IMR-90 (cell line): Measurements from ENCODE around the gene APEX1. TPM values are rescaled to one million over a fixed set of nuclear protein-coding genes. Genes with fewer than 3 reads are reported as not detected.

Source experiments
- ATAC-seq: fragments of 200-7000 bp; cut with Tn5 transposase; 2 replicates; pipeline ENCODE4 v1.9.1; 2020; ENCODE audit warnings: low read depth, mild to moderate bottlenecking, moderate library complexity
- BruUV-seq: library from RNA; stranded (reverse); fragments of 400-500 nt; replicated peaks from 2 replicates; lab custom pipeline; 2021; lab: Mats Ljungman, UMichigan
- CTCF ChIA-PET: fragments of 300-600 bp; formaldehyde crosslinking; extraction: SDS; loops from one replicate; lab custom pipeline; 2021; ENCODE audit warnings: antibody characterized with exemption; lab: Yijun Ruan, JAX
- POLR2A ChIA-PET: fragments of 300-600 bp; sonication (Branson Sonifier 250); formaldehyde crosslinking; loops from one replicate; lab custom pipeline; 2022; ENCODE audit warnings: antibody characterized with exemption; ENCODE audit not compliant: unreplicated experiment; lab: Charles Lee
- DNase-seq: peaks from one replicate; pipeline ENCODE4 v3.0.0; 2013
- H2AFZ ChIP-seq: replicated peaks from 2 replicates; pipeline ENCODE3; 2013; ENCODE audit warnings: low read length, mild to moderate bottlenecking; ENCODE audit not compliant: poor library complexity
- H2AK5ac ChIP-seq: 2 replicates; pipeline ENCODE4 v1.6.1; 2013; ENCODE audit warnings: low read depth, low read length, inconsistent platforms
- H2AK9ac ChIP-seq: replicated peaks from 2 replicates; pipeline ENCODE3; 2013; ENCODE audit warnings: mild to moderate bottlenecking, low read depth, low read length, moderate library complexity; ENCODE audit not compliant: poor library complexity
- H2BK120ac ChIP-seq: 2 replicates; pipeline ENCODE4 v1.6.1; 2013; ENCODE audit warnings: low read depth, low read length, inconsistent platforms
- H2BK15ac ChIP-seq: 3 replicates; pipeline ENCODE4 v1.6.1; 2013; ENCODE audit warnings: low read depth, low read length, inconsistent platforms
- H2BK20ac ChIP-seq: 2 replicates; pipeline ENCODE4 v1.6.1; 2013; ENCODE audit warnings: low read depth, mild to moderate bottlenecking, inconsistent platforms, low read length, moderate library complexity
- H2BK5ac ChIP-seq: 2 replicates; pipeline ENCODE4 v1.6.1; 2013; ENCODE audit warnings: mild to moderate bottlenecking, low read depth, low read length, inconsistent platforms; ENCODE audit not compliant: poor library complexity, severe bottlenecking
- H3K14ac ChIP-seq: replicated peaks from 2 replicates; pipeline ENCODE4 v1.6.1; 2013; ENCODE audit warnings: low read depth, low read length, inconsistent platforms
- H3K18ac ChIP-seq: 2 replicates; pipeline ENCODE4 v1.6.1; 2013; ENCODE audit warnings: low read depth, low read length, control low read depth
- H3K23ac ChIP-seq: 2 replicates; pipeline ENCODE4 v1.6.1; 2013; ENCODE audit warnings: low read depth, low read length, inconsistent platforms
- H3K27ac ChIP-seq: 2 replicates; pipeline ENCODE4 v1.5.1; 2013; ENCODE audit warnings: mild to moderate bottlenecking, control low read depth, low read length; ENCODE audit not compliant: insufficient read depth
- H3K27me3 ChIP-seq: 2 replicates; pipeline ENCODE4 v1.6.1; 2013; ENCODE audit warnings: low read length; ENCODE audit not compliant: control insufficient read depth, insufficient read depth
- H3K36me3 ChIP-seq: 2 replicates; pipeline ENCODE4 v1.6.1; 2013; ENCODE audit warnings: low read length, mixed read lengths; ENCODE audit not compliant: control insufficient read depth, insufficient read depth
- H3K4ac ChIP-seq: 2 replicates; pipeline ENCODE4 v1.6.1; 2013; ENCODE audit warnings: low read depth, low read length, inconsistent platforms
- H3K4me1 ChIP-seq: 2 replicates; pipeline ENCODE4 v1.6.1; 2013; ENCODE audit warnings: low read length, mixed read lengths; ENCODE audit not compliant: control insufficient read depth, insufficient read depth
- H3K4me2 ChIP-seq: 2 replicates; pipeline ENCODE4 v1.6.1; 2013; ENCODE audit warnings: low read depth, mild to moderate bottlenecking, control low read depth, low read length, moderate library complexity
- H3K4me3 ChIP-seq: 2 replicates; pipeline ENCODE4 v1.5.1; 2013; ENCODE audit warnings: low read depth, mild to moderate bottlenecking, control low read depth, low read length, moderate library complexity; ENCODE audit not compliant: insufficient read depth
- H3K56ac ChIP-seq: 2 replicates; pipeline ENCODE4 v1.6.1; 2013; ENCODE audit warnings: low read length, inconsistent platforms; ENCODE audit not compliant: insufficient read depth; ENCODE audit errors: extremely low read depth
- H3K79me1 ChIP-seq, 2 experiments: 2 replicates each; pipeline ENCODE4 v1.6.1; 2013; ENCODE audit warnings: low read length in 2 of 2, inconsistent platforms in 1 of 2, low read depth in 1 of 2
- H3K9ac ChIP-seq: 2 replicates; pipeline ENCODE4 v1.6.1; 2013; ENCODE audit warnings: low read depth, low read length, control low read depth
- H3K9me1 ChIP-seq: 2 replicates; pipeline ENCODE4 v1.6.1; 2013; ENCODE audit warnings: low read length, inconsistent platforms; ENCODE audit not compliant: insufficient read depth
- H3K9me3 ChIP-seq: 2 replicates; pipeline ENCODE4 v1.6.1; 2013; ENCODE audit warnings: low read length; ENCODE audit not compliant: control insufficient read depth, insufficient read depth
- H4K20me1 ChIP-seq: 2 replicates; pipeline ENCODE4 v1.6.1; 2013; ENCODE audit warnings: low read length, inconsistent platforms; ENCODE audit not compliant: insufficient read depth
- H4K5ac ChIP-seq: 2 replicates; pipeline ENCODE4 v1.6.1; 2013; ENCODE audit warnings: mild to moderate bottlenecking, low read depth, low read length, control low read depth
- H4K8ac ChIP-seq, 2 experiments: 2 replicates each; pipeline ENCODE4 v1.6.1; 2013; ENCODE audit warnings: low read depth in 2 of 2, low read length in 2 of 2, control low read depth in 1 of 2, inconsistent platforms in 1 of 2
- H4K91ac ChIP-seq: 2 replicates; pipeline ENCODE4 v1.6.1; 2013; ENCODE audit warnings: low read depth, low read length, inconsistent platforms; ENCODE audit not compliant: insufficient read depth
- BHLHE40 ChIP-seq: fragments of 150-350 bp; IDR thresholded peaks from 2 replicates; pipeline ENCODE4 v1.6.1; 2016; ENCODE audit warnings: mild to moderate bottlenecking, low read depth, low read length
- CEBPB ChIP-seq: IDR thresholded peaks from 2 replicates; pipeline ENCODE4 v1.6.1; 2012; ENCODE audit warnings: low read depth, low read length, improper control_type of control experiment
- CHD1 ChIP-seq: IDR thresholded peaks from 2 replicates; pipeline ENCODE4 v1.6.1; 2012; ENCODE audit warnings: low read depth, low read length, improper control_type of control experiment
- FOS ChIP-seq: fragments of 150-350 bp; IDR thresholded peaks from 2 replicates; pipeline ENCODE4 v1.6.1; 2016; ENCODE audit warnings: low read depth, low read length
- MAFK ChIP-seq: IDR thresholded peaks from 2 replicates; pipeline ENCODE4 v1.6.1; 2012; ENCODE audit warnings: low read depth, low read length, improper control_type of control experiment
- MAZ ChIP-seq: IDR thresholded peaks from 2 replicates; pipeline ENCODE4 v1.6.1; 2012; ENCODE audit warnings: low read depth, mild to moderate bottlenecking, low read length, improper control_type of control experiment, moderate library complexity, borderline replicate concordance
- MXI1 ChIP-seq: IDR thresholded peaks from 2 replicates; pipeline ENCODE4 v1.6.1; 2012; ENCODE audit warnings: low read depth, mild to moderate bottlenecking, low read length, moderate library complexity, borderline replicate concordance
- NFE2L2 ChIP-seq: fragments of 150-350 bp; IDR thresholded peaks from 2 replicates; pipeline ENCODE4 v1.6.1; 2016; ENCODE audit warnings: low read depth, mild to moderate bottlenecking, low read length
- POLR2A ChIP-seq: IDR thresholded peaks from 2 replicates; pipeline ENCODE4 v1.6.1; 2012; ENCODE audit warnings: mild to moderate bottlenecking, low read depth, low read length
- RAD21 ChIP-seq: IDR thresholded peaks from 2 replicates; pipeline ENCODE4 v1.6.1; 2012; ENCODE audit warnings: low read length, improper control_type of control experiment
- RCOR1 ChIP-seq: IDR thresholded peaks from 2 replicates; pipeline ENCODE4 v1.6.1; 2012; ENCODE audit warnings: mild to moderate bottlenecking, low read length, improper control_type of control experiment; ENCODE audit not compliant: insufficient replicate concordance
- RFX5 ChIP-seq: IDR thresholded peaks from 2 replicates; pipeline ENCODE4 v1.8.0; 2012; ENCODE audit warnings: low read depth, mild to moderate bottlenecking, low read length, moderate library complexity
- SMC3 ChIP-seq: fragments of 150-350 bp; IDR thresholded peaks from 2 replicates; pipeline ENCODE4 v1.6.1; 2016; ENCODE audit warnings: low read depth, mild to moderate bottlenecking, antibody characterized with exemption, low read length, moderate library complexity
- WGBS, 2 experiments: methylation state at CpG; one replicate each; pipeline versions ENCODE4 v1.1.5 to v1.1.7; 2013; ENCODE audit warnings: missing lambda C conversion rate in 2 of 2; ENCODE audit not compliant: insufficient read length in 1 of 2; ENCODE audit errors: extremely low coverage in 2 of 2; 5-methylcytosine and 5-hydroxymethylcytosine counted together
- dilution Hi-C: fragments of 300-500 bp; cut with HindIII; formaldehyde crosslinking; loops from one replicate; pipeline ENCODE4 v1.14.3; 2018; ENCODE audit warnings: low sequenced_read_pairs; ENCODE audit not compliant: unreplicated experiment
- in situ Hi-C: fragments of 300-500 bp; cut with MboI; formaldehyde crosslinking; loops from 3 replicates; pipeline ENCODE4 v1.14.3; 2019; ENCODE audit warnings: low sequenced_read_pairs, inconsistent platforms, mixed read lengths
- intact Hi-C: fragments of 100-400 bp; cut with micrococcal nuclease; formaldehyde crosslinking; loops from 2 replicates; pipeline ENCODE4 v1.10.0; 2022
- polyA plus RNA-seq, 3 experiments: library from polyadenylated mRNA; depleted of rRNA; stranded (reverse); fragments of >200 nt; gene quantifications; 2 replicates each; pipeline ENCODE4 v1.2.3, GENCODE V29; 2012; ENCODE audit warnings: low replicate concordance in 1 of 3
- total RNA-seq: library from RNA; depleted of rRNA; stranded (reverse); fragments of >200 nt; gene quantifications from 2 replicates; pipeline ENCODE4 v1.2.3, GENCODE V29; 2012
- TF ChIP-seq, protein P1 (sequence below): fragments of 150-350 bp; IDR thresholded peaks from 2 replicates; pipeline ENCODE4 v1.6.1; 2017; ENCODE audit warnings: mild to moderate bottlenecking, antibody characterized with exemption, low read length, low read depth
- TF ChIP-seq, protein P2 (sequence below): fragments of 150-350 bp; IDR thresholded peaks from 2 replicates; pipeline ENCODE4 v1.6.1; 2016; ENCODE audit warnings: low read depth, mild to moderate bottlenecking, low read length, moderate library complexity, borderline replicate concordance
- TF ChIP-seq, protein P3 (sequence below): conservative IDR thresholded peaks from 2 replicates; pipeline ENCODE4 v1.5.1; 2012; ENCODE audit warnings: mild to moderate bottlenecking, low read depth, low read length, improper control_type of control experiment

APEX1 gene
- total and polyA plus RNA-seq, 2 of the 4 experiments (the other 2 are of a cell fraction), result 125 to 241 TPM

DNA sequence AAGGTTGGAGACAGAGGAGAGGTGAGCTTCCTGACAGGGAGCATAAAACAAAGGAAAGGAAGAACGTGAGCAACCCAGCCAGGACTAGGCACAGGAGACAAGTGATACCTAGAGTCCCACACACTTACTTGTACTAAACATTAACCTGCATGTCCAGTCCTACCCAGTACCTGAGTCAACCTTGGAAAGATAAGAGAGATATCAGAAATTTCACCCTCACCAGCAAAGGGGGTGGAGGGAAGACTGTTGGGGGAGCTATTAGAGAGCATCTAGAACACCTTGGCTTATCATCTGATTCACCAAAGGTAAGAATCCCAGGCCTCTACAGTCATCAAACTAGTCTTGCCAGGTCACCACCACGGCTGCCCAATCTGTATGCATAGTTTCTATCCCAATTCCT, 30.2 kb upstream of the APEX1 start:
- Histone ChIP-seq H3K18ac (no peak overlapping the region), H3K9ac (no peak overlapping the region), H3K27me3 (peaks cover 1% of the 10 kb centered on the region), H2BK20ac (no peak overlapping the region), H3K56ac (no peak overlapping the region), H3K9me1 (no peaks in the 10 kb centered on the region), H2AFZ (no peak overlapping the region), H2BK15ac (no peak overlapping the region), H4K91ac (no peak overlapping the region), H2BK5ac (no peak overlapping the region), H3K4me1 (0 out of 2 replicates have a peak, but pooled peaks cover 2% of the 10 kb centered on the region), H3K79me1 (no peaks in the 10 kb centered on the region), H2AK9ac (no peak overlapping the region), H3K36me3 (no peaks in the 10 kb centered on the region), H3K27ac (no peak overlapping the region), H3K23ac (no peak overlapping the region), H2BK120ac (no peak overlapping the region), H3K4ac (no peak overlapping the region), H3K4me3 (no peak overlapping the region), H4K5ac (no peak overlapping the region), H2AK5ac (no peak overlapping the region), H3K4me2 (no peak overlapping the region), H4K8ac (no peak overlapping the region), H4K20me1 (no peaks in the 10 kb centered on the region), H3K14ac (no peak overlapping the region), H3K9me3 (no peaks in the 10 kb centered on the region)
- ATAC-seq, result no peak
- POLR2A ChIA-PET, result no interaction called here
- intact Hi-C loops (no loop called here), dilution Hi-C loops (no loop called here), in situ Hi-C loops (no loop called here)
- CTCF ChIA-PET, result interaction anchor here (0.6 to 2.3 kb wide), 2 partner anchors 9 to 590 kb away, joined by 3 to 12 read pairs; no protein-coding TSS in a partner anchor
- BruUV-seq, result no TSS peak
- no peak for DNase-seq
- TF ChIP-seq NFE2L2, result no peak
- TF ChIP-seq, protein P1, sequence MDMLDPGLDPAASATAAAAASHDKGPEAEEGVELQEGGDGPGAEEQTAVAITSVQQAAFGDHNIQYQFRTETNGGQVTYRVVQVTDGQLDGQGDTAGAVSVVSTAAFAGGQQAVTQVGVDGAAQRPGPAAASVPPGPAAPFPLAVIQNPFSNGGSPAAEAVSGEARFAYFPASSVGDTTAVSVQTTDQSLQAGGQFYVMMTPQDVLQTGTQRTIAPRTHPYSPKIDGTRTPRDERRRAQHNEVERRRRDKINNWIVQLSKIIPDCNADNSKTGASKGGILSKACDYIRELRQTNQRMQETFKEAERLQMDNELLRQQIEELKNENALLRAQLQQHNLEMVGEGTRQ, result no peak
- no peak for TF ChIP-seq POLR2A
- TF ChIP-seq RCOR1, result no peak
- TF ChIP-seq CEBPB, result no peak
- TF ChIP-seq FOS, result no peak
- TF ChIP-seq MAZ, result no peak
- TF ChIP-seq SMC3, result no peak
- TF ChIP-seq CHD1, result no peak
- TF ChIP-seq, protein P2, sequence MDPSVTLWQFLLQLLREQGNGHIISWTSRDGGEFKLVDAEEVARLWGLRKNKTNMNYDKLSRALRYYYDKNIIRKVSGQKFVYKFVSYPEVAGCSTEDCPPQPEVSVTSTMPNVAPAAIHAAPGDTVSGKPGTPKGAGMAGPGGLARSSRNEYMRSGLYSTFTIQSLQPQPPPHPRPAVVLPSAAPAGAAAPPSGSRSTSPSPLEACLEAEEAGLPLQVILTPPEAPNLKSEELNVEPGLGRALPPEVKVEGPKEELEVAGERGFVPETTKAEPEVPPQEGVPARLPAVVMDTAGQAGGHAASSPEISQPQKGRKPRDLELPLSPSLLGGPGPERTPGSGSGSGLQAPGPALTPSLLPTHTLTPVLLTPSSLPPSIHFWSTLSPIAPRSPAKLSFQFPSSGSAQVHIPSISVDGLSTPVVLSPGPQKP, result no peak
- no peak for TF ChIP-seq MAFK
- TF ChIP-seq, protein P3, sequence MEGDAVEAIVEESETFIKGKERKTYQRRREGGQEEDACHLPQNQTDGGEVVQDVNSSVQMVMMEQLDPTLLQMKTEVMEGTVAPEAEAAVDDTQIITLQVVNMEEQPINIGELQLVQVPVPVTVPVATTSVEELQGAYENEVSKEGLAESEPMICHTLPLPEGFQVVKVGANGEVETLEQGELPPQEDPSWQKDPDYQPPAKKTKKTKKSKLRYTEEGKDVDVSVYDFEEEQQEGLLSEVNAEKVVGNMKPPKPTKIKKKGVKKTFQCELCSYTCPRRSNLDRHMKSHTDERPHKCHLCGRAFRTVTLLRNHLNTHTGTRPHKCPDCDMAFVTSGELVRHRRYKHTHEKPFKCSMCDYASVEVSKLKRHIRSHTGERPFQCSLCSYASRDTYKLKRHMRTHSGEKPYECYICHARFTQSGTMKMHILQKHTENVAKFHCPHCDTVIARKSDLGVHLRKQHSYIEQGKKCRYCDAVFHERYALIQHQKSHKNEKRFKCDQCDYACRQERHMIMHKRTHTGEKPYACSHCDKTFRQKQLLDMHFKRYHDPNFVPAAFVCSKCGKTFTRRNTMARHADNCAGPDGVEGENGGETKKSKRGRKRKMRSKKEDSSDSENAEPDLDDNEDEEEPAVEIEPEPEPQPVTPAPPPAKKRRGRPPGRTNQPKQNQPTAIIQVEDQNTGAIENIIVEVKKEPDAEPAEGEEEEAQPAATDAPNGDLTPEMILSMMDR, result no peak
- no peak for TF ChIP-seq RFX5
- TF ChIP-seq RAD21, result no peak
- no peak for TF ChIP-seq BHLHE40
- TF ChIP-seq MXI1, result no peak
- WGBS, 2 experiments, result no CpG with 5 or more reads among the region's 2 CpGs
